T-helper 1 cell treated with Interleukin-12 subunit alpha and Interleukin-12 subunit beta and Interleukin-4 antibody, amounts not matched to agents 30 ng/mL and 1 ng/mL, for 36 hours (primary cell): ENCODE measurements around the gene PTPRG. TPM values are rescaled to one million over a fixed set of nuclear protein-coding genes. Genes with fewer than 3 reads are reported as not detected.
"Not testable (repeated sequence)": the region's sequence is repeated elsewhere in the genome, so short reads cannot be mapped to it uniquely, and the experiment has no call there.

Experiments used
- intact Hi-C: fragments of 100-400 bp; cut with micrococcal nuclease; formaldehyde crosslinking; loops from one replicate; pipeline ENCODE4 v1.15.1; 2024
- total RNA-seq: library from RNA; stranded (reverse); gene quantifications from 2 replicates; pipeline ENCODE4 v1.2.3, GENCODE V29; 2022

PTPRG gene
- total RNA-seq, 1 donor from 2014 or later: 2.5 TPM

GRCh38 chr3:62038798-62039197 lies 477.4 kb downstream of the PTPRG start:
- intact Hi-C loops: not testable (repeated sequence)

- intact Hi-C loops: no loop called here
Measured at GRCh38 chr3:62039586-62039985, 478.2 kb downstream of the PTPRG start.

GRCh38 chr3:62041681-62042080 lies 480.3 kb downstream of the PTPRG start:
- intact Hi-C loops: no loop called here

GRCh38 chr3:62044874-62045411 lies 483.6 kb downstream of the PTPRG start:
- intact Hi-C loops: no loop called here

GRCh38 chr3:62046326-62046725 lies 485.0 kb downstream of the PTPRG start:
- intact Hi-C loops: no loop called here

- intact Hi-C loops: no loop called here
Measured at GRCh38 chr3:62048577-62048976, 487.2 kb downstream of the PTPRG start.

- intact Hi-C loops: no loop called here
Measured at GRCh38 chr3:62049033-62049432, 487.7 kb downstream of the PTPRG start.

- intact Hi-C loops: no loop called here
Measured at GRCh38 chr3:62051506-62051905, 490.1 kb downstream of the PTPRG start.

GRCh38 chr3:62052331-62052730 lies 491.0 kb downstream of the PTPRG start:
- intact Hi-C loops: no loop called here

GRCh38 chr3:62056658-62057057 lies 495.3 kb downstream of the PTPRG start:
- intact Hi-C loops: no loop called here

GRCh38 chr3:62057339-62058047 lies 496.1 kb downstream of the PTPRG start:
- intact Hi-C loops: no loop called here

GRCh38 chr3:62065985-62066693 lies 504.8 kb downstream of the PTPRG start:
- intact Hi-C loops: no loop called here

GRCh38 chr3:62068337-62068736 lies 507.0 kb downstream of the PTPRG start:
- intact Hi-C loops: no loop called here

- intact Hi-C loops: no loop called here
Measured at GRCh38 chr3:62070891-62071290, 509.5 kb downstream of the PTPRG start.

GRCh38 chr3:62073038-62073437 lies 511.7 kb downstream of the PTPRG start:
- intact Hi-C loops: no loop called here

GRCh38 chr3:62084558-62084957 lies 523.2 kb downstream of the PTPRG start:
- intact Hi-C loops: no loop called here

- intact Hi-C loops: no loop called here
Measured at GRCh38 chr3:62088472-62089104, 527.2 kb downstream of the PTPRG start.

- intact Hi-C loops: no loop called here
Measured at GRCh38 chr3:62090066-62090465, 528.7 kb downstream of the PTPRG start.

GRCh38 chr3:62090519-62090918 lies 529.1 kb downstream of the PTPRG start:
- intact Hi-C loops: no loop called here

GRCh38 chr3:62093025-62093424 lies 531.7 kb downstream of the PTPRG start:
- intact Hi-C loops: no loop called here

GRCh38 chr3:62094461-62094860 lies 533.1 kb downstream of the PTPRG start:
- intact Hi-C loops: no loop called here

GRCh38 chr3:62095080-62095479 lies 533.7 kb downstream of the PTPRG start:
- intact Hi-C loops: no loop called here
